BJ (cell line): Measurements from ENCODE around the gene NPEPPS. TPM values are rescaled to one million over a fixed set of nuclear protein-coding genes. Genes with fewer than 3 reads are reported as not detected.
A peak's percentile ranks its signal among the peaks of the same experiment; 100 is the strongest.

Source experiments
- CTCF ChIA-PET: fragments of 350-600 bp; formaldehyde crosslinking; extraction: SDS; loops from one replicate; lab custom pipeline; 2021; ENCODE audit warnings: antibody characterized with exemption, inconsistent platforms; lab: Yijun Ruan, JAX
- POLR2A ChIA-PET: fragments of 300-600 bp; sonication (Branson Sonifier 250); formaldehyde crosslinking; extraction: SDS; loops from one replicate; lab custom pipeline; 2021; ENCODE audit warnings: antibody characterized with exemption; lab: Charles Lee
- DNase-seq: peaks from one replicate; pipeline ENCODE4 v3.0.0-alpha.2; 2011; ENCODE audit warnings: low read depth
- H3K27me3 ChIP-seq: 2 replicates; pipeline ENCODE4 v1.6.0; 2011; ENCODE audit warnings: low read length; ENCODE audit not compliant: control insufficient read depth, insufficient read depth
- H3K36me3 ChIP-seq: 2 replicates; pipeline ENCODE4 v1.5.1; 2011; ENCODE audit warnings: low read length; ENCODE audit not compliant: control insufficient read depth, insufficient read depth
- H3K4me3 ChIP-seq: 2 replicates; pipeline ENCODE4 v1.5.1; 2011; ENCODE audit warnings: low read depth, mild to moderate bottlenecking, control low read depth, low read length
- CTCF ChIP-seq: IDR thresholded peaks from 2 replicates; pipeline ENCODE4 v1.5.1; 2011; ENCODE audit warnings: low read depth, mild to moderate bottlenecking, control low read depth, inconsistent platforms, low read length, moderate library complexity; ENCODE audit not compliant: insufficient read depth
- polyA plus RNA-seq: library from polyadenylated mRNA; depleted of rRNA; stranded (reverse); fragments of >200 nt; gene quantifications from 2 replicates; pipeline ENCODE4 v1.2.3, GENCODE V29; 2011

The NPEPPS gene
- polyA plus RNA-seq, 1 experiment: 60.2 TPM

GRCh38 chr17:47620503-47621245 lies 89.8 kb downstream of the NPEPPS start:
- ChIA-PET CTCF (interaction anchor here (1.3 to 3.0 kb wide), 2 partner anchors 29 to 120 kb away, joined by 6 to 11 read pairs; partner anchors contain the start of gene KPNB1), POLR2A (no interaction called here)
- peaks cover 7% of the 10 kb centered on the region for H3K36me3 ChIP-seq
- H3K4me3 ChIP-seq: no peak overlapping the region
- no peak for DNase-seq
- no peaks in the 10 kb centered on the region for H3K27me3 ChIP-seq
- no peak for TF ChIP-seq CTCF

GRCh38 chr17:47621293-47622179 lies 90.6 kb downstream of the NPEPPS start:
- CTCF ChIA-PET: no interaction called here
- POLR2A ChIA-PET: no interaction called here
- Histone ChIP-seq H3K36me3 (peaks cover 5% of the 10 kb centered on the region; the same call in 1 of the 2 replicates), H3K4me3 (no peak overlapping the region), H3K27me3 (no peaks in the 10 kb centered on the region)
- TF ChIP-seq CTCF: no peak
- DNase-seq: peak; percentile 51

- Histone ChIP-seq H3K4me3 (no peak overlapping the region), H3K27me3 (no peaks in the 10 kb centered on the region), H3K36me3 (peaks cover 5% of the 10 kb centered on the region; the same call in 1 of the 2 replicates)
- ChIA-PET POLR2A (interaction anchor here (0.6 kb wide), 1 partner anchor 18 kb away, joined by 3 read pairs; no protein-coding TSS in a partner anchor), CTCF (no interaction called here)
- TF ChIP-seq CTCF: no peak
- DNase-seq: no peak
Measured at GRCh38 chr17:47622180-47622549, 91.3 kb downstream of the NPEPPS start.

GRCh38 chr17:47624727-47625068 lies 93.8 kb downstream of the NPEPPS start:
- Histone ChIP-seq H3K27me3 (no peaks in the 10 kb centered on the region), H3K4me3 (no peak overlapping the region), H3K36me3 (peaks cover 2% of the 10 kb centered on the region; the same call in 1 of the 2 replicates)
- CTCF ChIA-PET: interaction anchor here (0.6 to 1.6 kb wide), 3 partner anchors 9 to 217 kb away, joined by 5 to 7 read pairs (median 6); no protein-coding TSS in a partner anchor
- TF ChIP-seq CTCF: no peak
- POLR2A ChIA-PET: no interaction called here
- DNase-seq: no peak

GRCh38 chr17:47628014-47628566 lies 97.2 kb downstream of the NPEPPS start:
- no peak for DNase-seq
- TF ChIP-seq CTCF: no peak
- Histone ChIP-seq H3K36me3 (peaks cover 2% of the 10 kb centered on the region; the same call in 1 of the 2 replicates), H3K4me3 (no peak overlapping the region), H3K27me3 (no peaks in the 10 kb centered on the region)
- ChIA-PET POLR2A (no interaction called here), CTCF (no interaction called here)
